ENCODE results near the gene GOPC. TPM values are rescaled to one million over a fixed set of nuclear protein-coding genes. Genes with fewer than 3 reads are reported as not detected.
"Not testable (repeated sequence)": the region's sequence is repeated elsewhere in the genome, so short reads cannot be mapped to it uniquely, and the experiment has no call there.

The GOPC gene
- total RNA-seq, 1 experiment from 2014 or later = 24.2 TPM

DNA sequence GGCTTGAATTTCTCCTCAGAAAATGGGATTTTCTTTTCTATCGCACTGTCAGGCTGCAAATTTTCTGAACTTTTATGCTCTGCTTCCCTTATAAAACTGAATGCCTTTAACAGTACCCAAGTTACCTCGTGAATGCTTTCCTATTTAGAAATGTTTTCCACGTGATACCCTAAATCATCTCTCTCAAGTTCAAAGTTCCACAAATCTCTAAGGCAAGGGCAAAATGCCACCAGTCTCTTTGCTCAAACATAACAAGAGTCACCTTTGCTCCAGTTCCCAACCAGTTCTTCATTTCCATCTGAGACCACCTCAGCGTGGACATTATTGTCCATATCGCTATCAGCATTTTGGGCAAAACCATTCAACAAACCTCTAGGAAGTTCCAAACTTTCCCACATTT is 84.3 kb downstream of the GOPC start:
- H3K79me2 ChIP-seq (ENCODE audit: insufficient read depth, low read length); H3K27me3 ChIP-seq (ENCODE audit: insufficient read depth, low read length); H4K20me1 ChIP-seq (ENCODE audit: insufficient read depth); DNase-seq (ENCODE audit: low read depth, low spot score); POLR2A ChIA-PET; H3K9ac ChIP-seq (ENCODE audit: low read length); RAD21 ChIA-PET (ENCODE audit: low non-redundant PET in 1 of 2, low total read pairs in 2 of 2, uncharacterized antibody in 2 of 2, unreplicated experiment in 2 of 2); H3K9me3 ChIP-seq (ENCODE audit: control insufficient read depth in 1 of 2, insufficient read depth in 1 of 2, low read depth in 1 of 2, low read length in 2 of 2); BruUV-seq (replicated peaks); intact Hi-C loops (cut with micrococcal nuclease); CTCF ChIA-PET; ATAC-seq; H3K27ac ChIP-seq (ENCODE audit: low read depth, low read length); H3K36me3 ChIP-seq (ENCODE audit: control insufficient read depth in 1 of 2, insufficient read depth in 2 of 2, low read length in 2 of 2); H3K4me1 ChIP-seq (ENCODE audit: control insufficient read depth in 1 of 2, insufficient read depth in 2 of 2, low read length in 2 of 2); H3K4me3 ChIP-seq (replicated peaks in 1 of 2; ENCODE audit: low read depth in 1 of 2, low read length in 2 of 2); H2AFZ ChIP-seq (ENCODE audit: low read depth, low read length, poor library complexity, severe bottlenecking); H3K4me2 ChIP-seq (ENCODE audit: low read length); H3K9me2 ChIP-seq (ENCODE audit: insufficient read depth): not testable (repeated sequence)

DNA sequence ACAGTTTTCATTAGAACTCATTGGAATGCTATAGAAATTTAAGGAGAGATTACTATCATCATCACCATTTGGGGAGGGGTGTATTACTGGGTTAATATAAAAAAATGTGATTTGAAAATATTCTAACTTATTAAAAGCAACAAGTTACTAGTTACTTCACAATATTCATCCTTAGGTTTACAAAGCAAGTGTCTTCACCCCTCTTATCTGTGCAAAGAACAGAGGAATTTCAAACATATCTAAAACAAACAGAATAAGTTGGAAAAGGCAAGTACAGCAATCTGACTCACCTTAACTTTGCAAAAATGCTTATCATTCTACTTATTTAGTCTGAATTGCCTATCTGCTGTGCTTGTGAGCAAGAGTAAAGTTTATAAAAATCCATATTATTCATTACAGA is 87.0 kb downstream of the GOPC start:
- RAD21 ChIA-PET (ENCODE audit: low non-redundant PET in 1 of 2, low total read pairs in 2 of 2, uncharacterized antibody in 2 of 2, unreplicated experiment in 2 of 2) = no interaction called here
- H3K4me3 ChIP-seq (replicated peaks in 1 of 2; ENCODE audit: low read depth in 1 of 2, low read length in 2 of 2) = no peak overlapping the region
- H3K4me2 ChIP-seq (ENCODE audit: low read length) = no peak overlapping the region
- H3K9ac ChIP-seq (ENCODE audit: low read length) = no peak overlapping the region
- intact Hi-C loops (cut with micrococcal nuclease) = no loop called here
- no peaks in the 10 kb centered on the region for H3K79me2 ChIP-seq (ENCODE audit: insufficient read depth, low read length)
- H2AFZ ChIP-seq (ENCODE audit: low read depth, low read length, poor library complexity, severe bottlenecking) = no peak overlapping the region
- no peak for ATAC-seq
- BruUV-seq (replicated peaks) = no TSS peak
- POLR2A ChIA-PET = no interaction called here
- no peak overlapping the region for H3K27ac ChIP-seq (ENCODE audit: low read depth, low read length)
- DNase-seq (ENCODE audit: low read depth, low spot score) = no peak
- CTCF ChIA-PET = no interaction called here
- H3K4me1 ChIP-seq (ENCODE audit: control insufficient read depth in 1 of 2, insufficient read depth in 2 of 2, low read length in 2 of 2) = no peaks in the 10 kb centered on the region
- H3K9me3 ChIP-seq (ENCODE audit: control insufficient read depth in 1 of 2, insufficient read depth in 1 of 2, low read depth in 1 of 2, low read length in 2 of 2) = no peaks in the 10 kb centered on the region
- H3K27me3 ChIP-seq (ENCODE audit: insufficient read depth, low read length) = no peaks in the 10 kb centered on the region
- no peak for TF ChIP-seq SIN3A (IDR thresholded peaks at IDR 0.05; ENCODE audit: low read depth)
- TF ChIP-seq, protein P1, sequence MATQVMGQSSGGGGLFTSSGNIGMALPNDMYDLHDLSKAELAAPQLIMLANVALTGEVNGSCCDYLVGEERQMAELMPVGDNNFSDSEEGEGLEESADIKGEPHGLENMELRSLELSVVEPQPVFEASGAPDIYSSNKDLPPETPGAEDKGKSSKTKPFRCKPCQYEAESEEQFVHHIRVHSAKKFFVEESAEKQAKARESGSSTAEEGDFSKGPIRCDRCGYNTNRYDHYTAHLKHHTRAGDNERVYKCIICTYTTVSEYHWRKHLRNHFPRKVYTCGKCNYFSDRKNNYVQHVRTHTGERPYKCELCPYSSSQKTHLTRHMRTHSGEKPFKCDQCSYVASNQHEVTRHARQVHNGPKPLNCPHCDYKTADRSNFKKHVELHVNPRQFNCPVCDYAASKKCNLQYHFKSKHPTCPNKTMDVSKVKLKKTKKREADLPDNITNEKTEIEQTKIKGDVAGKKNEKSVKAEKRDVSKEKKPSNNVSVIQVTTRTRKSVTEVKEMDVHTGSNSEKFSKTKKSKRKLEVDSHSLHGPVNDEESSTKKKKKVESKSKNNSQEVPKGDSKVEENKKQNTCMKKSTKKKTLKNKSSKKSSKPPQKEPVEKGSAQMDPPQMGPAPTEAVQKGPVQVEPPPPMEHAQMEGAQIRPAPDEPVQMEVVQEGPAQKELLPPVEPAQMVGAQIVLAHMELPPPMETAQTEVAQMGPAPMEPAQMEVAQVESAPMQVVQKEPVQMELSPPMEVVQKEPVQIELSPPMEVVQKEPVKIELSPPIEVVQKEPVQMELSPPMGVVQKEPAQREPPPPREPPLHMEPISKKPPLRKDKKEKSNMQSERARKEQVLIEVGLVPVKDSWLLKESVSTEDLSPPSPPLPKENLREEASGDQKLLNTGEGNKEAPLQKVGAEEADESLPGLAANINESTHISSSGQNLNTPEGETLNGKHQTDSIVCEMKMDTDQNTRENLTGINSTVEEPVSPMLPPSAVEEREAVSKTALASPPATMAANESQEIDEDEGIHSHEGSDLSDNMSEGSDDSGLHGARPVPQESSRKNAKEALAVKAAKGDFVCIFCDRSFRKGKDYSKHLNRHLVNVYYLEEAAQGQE (IDR thresholded peaks at IDR 0.05; ENCODE audit: low read depth) = no peak
- TF ChIP-seq EZH2 (IDR thresholded peaks at IDR 0.05) = no peak
- no peak for TF ChIP-seq YY1 (IDR thresholded peaks at IDR 0.05; ENCODE audit: extremely low read depth, insufficient replicate concordance, low read depth, low read length)
- TF ChIP-seq CEBPB (IDR thresholded peaks at IDR 0.05; ENCODE audit: low read depth) = no peak
- TF ChIP-seq, protein P2, sequence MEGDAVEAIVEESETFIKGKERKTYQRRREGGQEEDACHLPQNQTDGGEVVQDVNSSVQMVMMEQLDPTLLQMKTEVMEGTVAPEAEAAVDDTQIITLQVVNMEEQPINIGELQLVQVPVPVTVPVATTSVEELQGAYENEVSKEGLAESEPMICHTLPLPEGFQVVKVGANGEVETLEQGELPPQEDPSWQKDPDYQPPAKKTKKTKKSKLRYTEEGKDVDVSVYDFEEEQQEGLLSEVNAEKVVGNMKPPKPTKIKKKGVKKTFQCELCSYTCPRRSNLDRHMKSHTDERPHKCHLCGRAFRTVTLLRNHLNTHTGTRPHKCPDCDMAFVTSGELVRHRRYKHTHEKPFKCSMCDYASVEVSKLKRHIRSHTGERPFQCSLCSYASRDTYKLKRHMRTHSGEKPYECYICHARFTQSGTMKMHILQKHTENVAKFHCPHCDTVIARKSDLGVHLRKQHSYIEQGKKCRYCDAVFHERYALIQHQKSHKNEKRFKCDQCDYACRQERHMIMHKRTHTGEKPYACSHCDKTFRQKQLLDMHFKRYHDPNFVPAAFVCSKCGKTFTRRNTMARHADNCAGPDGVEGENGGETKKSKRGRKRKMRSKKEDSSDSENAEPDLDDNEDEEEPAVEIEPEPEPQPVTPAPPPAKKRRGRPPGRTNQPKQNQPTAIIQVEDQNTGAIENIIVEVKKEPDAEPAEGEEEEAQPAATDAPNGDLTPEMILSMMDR (IDR thresholded peaks at IDR 0.05 in 2 of 3, conservative IDR thresholded peaks at IDR 0.05 in 1 of 3; ENCODE audit: borderline replicate concordance in 1 of 3, insufficient read depth in 1 of 3, low read depth in 2 of 3, low read length in 2 of 3) = no peak
- TF ChIP-seq SP1 (IDR thresholded peaks at IDR 0.05; ENCODE audit: low read depth) = no peak
- TF ChIP-seq, protein P3, sequence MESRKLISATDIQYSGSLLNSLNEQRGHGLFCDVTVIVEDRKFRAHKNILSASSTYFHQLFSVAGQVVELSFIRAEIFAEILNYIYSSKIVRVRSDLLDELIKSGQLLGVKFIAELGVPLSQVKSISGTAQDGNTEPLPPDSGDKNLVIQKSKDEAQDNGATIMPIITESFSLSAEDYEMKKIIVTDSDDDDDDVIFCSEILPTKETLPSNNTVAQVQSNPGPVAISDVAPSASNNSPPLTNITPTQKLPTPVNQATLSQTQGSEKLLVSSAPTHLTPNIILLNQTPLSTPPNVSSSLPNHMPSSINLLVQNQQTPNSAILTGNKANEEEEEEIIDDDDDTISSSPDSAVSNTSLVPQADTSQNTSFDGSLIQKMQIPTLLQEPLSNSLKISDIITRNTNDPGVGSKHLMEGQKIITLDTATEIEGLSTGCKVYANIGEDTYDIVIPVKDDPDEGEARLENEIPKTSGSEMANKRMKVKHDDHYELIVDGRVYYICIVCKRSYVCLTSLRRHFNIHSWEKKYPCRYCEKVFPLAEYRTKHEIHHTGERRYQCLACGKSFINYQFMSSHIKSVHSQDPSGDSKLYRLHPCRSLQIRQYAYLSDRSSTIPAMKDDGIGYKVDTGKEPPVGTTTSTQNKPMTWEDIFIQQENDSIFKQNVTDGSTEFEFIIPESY (IDR thresholded peaks at IDR 0.05; ENCODE audit: extremely low read depth, insufficient replicate concordance, low read length) = no peak
- TF ChIP-seq ELF1 (IDR thresholded peaks at IDR 0.05; ENCODE audit: borderline replicate concordance, low read depth) = no peak
- no peak for TF ChIP-seq JUND (IDR thresholded peaks at IDR 0.05)
- no peak for TF ChIP-seq POLR2A (IDR thresholded peaks at IDR 0.05; ENCODE audit: borderline replicate concordance, extremely low read depth, insufficient read depth, insufficient read length)
- TF ChIP-seq FOSL1 (IDR thresholded peaks at IDR 0.05; ENCODE audit: low read depth) = no peak
- TF ChIP-seq RAD21 (IDR thresholded peaks at IDR 0.05; ENCODE audit: low read depth) = no peak
- TF ChIP-seq ZFX (IDR thresholded peaks at IDR 0.05) = no peak
- H3K9me2 ChIP-seq (ENCODE audit: insufficient read depth) = no peaks in the 10 kb centered on the region
- no peaks in the 10 kb centered on the region for H3K36me3 ChIP-seq (ENCODE audit: control insufficient read depth in 1 of 2, insufficient read depth in 2 of 2, low read length in 2 of 2)
- H4K20me1 ChIP-seq (ENCODE audit: insufficient read depth) = no peaks in the 10 kb centered on the region
